Inflammatory macrophage treated with lipopolysaccharide for 1 hour (primary cell): ENCODE measurements around the gene NT5DC2.

Experiments
- DNase-seq, 2 donors: peaks; one replicate each; pipeline ENCODE4 v3.0.0-alpha.2; 2020 to 2022

The NT5DC2 gene

GRCh38 chr3:52509753-52510328 is 23.8 kb downstream of the NT5DC2 start:
- DNase-seq, result no peak

- no peak for DNase-seq
These were observed 26.3 kb downstream of the NT5DC2 start for GRCh38 chr3:52507359-52507758.

- no peak for DNase-seq
These were observed 27.2 kb downstream of the NT5DC2 start for GRCh38 chr3:52506266-52506966.

GRCh38 chr3:52504977-52505376 is 28.7 kb downstream of the NT5DC2 start:
- DNase-seq, result no peak

- DNase-seq, result no peak
These were observed 29.8 kb downstream of the NT5DC2 start for GRCh38 chr3:52503788-52504424.

GRCh38 chr3:52502808-52503350 is 30.8 kb downstream of the NT5DC2 start:
- DNase-seq, result no peak

- DNase-seq, result no peak
These were observed 31.7 kb downstream of the NT5DC2 start for GRCh38 chr3:52502001-52502400.

GRCh38 chr3:52501046-52501445 is 32.6 kb downstream of the NT5DC2 start:
- DNase-seq, result no peak

GRCh38 chr3:52498137-52499054 is 35.3 kb downstream of the NT5DC2 start:
- DNase-seq, result peak; percentile 75 to 83

- DNase-seq, result peak; percentile 29 to 36
These were observed 37.7 kb downstream of the NT5DC2 start for GRCh38 chr3:52495777-52496602.

GRCh38 chr3:52494886-52495495 is 38.7 kb downstream of the NT5DC2 start, which contains the start of gene STAB1:
Gene STAB1 (plus strand): TSS chr3:52495338. CDS start chr3:52495414, 76 bp downstream.
- DNase-seq, result no peak

- DNase-seq, result no peak
These were observed 39.2 kb downstream of the NT5DC2 start for GRCh38 chr3:52494445-52494844.

GRCh38 chr3:52493232-52494017 is 40.2 kb downstream of the NT5DC2 start:
- no peak for DNase-seq

- DNase-seq, result no peak
These were observed 41.6 kb downstream of the NT5DC2 start for GRCh38 chr3:52492059-52492458.

GRCh38 chr3:52490939-52491526 is 42.6 kb downstream of the NT5DC2 start:
- peak in 1 of 2 donors; percentile 40 for DNase-seq

- no peak for DNase-seq
These were observed 43.4 kb downstream of the NT5DC2 start for GRCh38 chr3:52490035-52490938.

GRCh38 chr3:52489453-52489852 is 44.2 kb downstream of the NT5DC2 start:
- DNase-seq, result no peak

- DNase-seq, result no peak
These were observed 44.9 kb downstream of the NT5DC2 start for GRCh38 chr3:52488746-52489145.
